Natural killer cell (primary cell): ENCODE data around the gene NDUFB3. TPM values are rescaled to one million over a fixed set of nuclear protein-coding genes. Genes with fewer than 3 reads are reported as not detected.
A peak's percentile ranks its signal among the peaks of the same experiment; 100 is the strongest.

ENCODE experiments used
- ATAC-seq, 3 donors: fragments of 150-1000 bp in 2 of 3; fragments of 200-7000 bp in 1 of 3; cut with Tn5 transposase; 1 replicate in 1 of 3; 2 replicates in 2 of 3; pipeline ENCODE4 v1.10.0; 2021; ENCODE audit warnings: mild to moderate bottlenecking in 2 of 3, moderate library complexity in 2 of 3
- DNase-seq, 2 donors: peaks; one replicate each; pipeline versions ENCODE4 v3.0.0 to v3.0.0-alpha.2; 2013 to 2021; ENCODE audit warnings: mixed read lengths in 1 of 2
- H3K27ac ChIP-seq: one replicate; pipeline ENCODE4 v1.5.1; 2013; ENCODE audit warnings: mild to moderate bottlenecking, low read length
- H3K27me3 ChIP-seq: one replicate; pipeline ENCODE4 v1.6.1; 2013; ENCODE audit warnings: low read length; ENCODE audit not compliant: control insufficient read depth, insufficient read depth
- H3K36me3 ChIP-seq: one replicate; pipeline ENCODE4 v1.6.1; 2013; ENCODE audit warnings: low read length; ENCODE audit not compliant: control insufficient read depth, insufficient read depth
- H3K4me1 ChIP-seq: one replicate; pipeline ENCODE4 v1.6.1; 2013; ENCODE audit warnings: low read length; ENCODE audit not compliant: control insufficient read depth, insufficient read depth
- H3K4me3 ChIP-seq: one replicate; pipeline ENCODE4 v1.5.1; 2013; ENCODE audit warnings: low read length
- H3K9me3 ChIP-seq: one replicate; pipeline ENCODE4 v1.6.1; 2013; ENCODE audit warnings: low read length; ENCODE audit not compliant: control insufficient read depth, insufficient read depth
- H3K27ac Mint-ChIP-seq, 2 donors: one replicate each; pipeline ENCODE4 v1.8.0; 2022; ENCODE audit warnings: mild to moderate bottlenecking in 2 of 2, mixed read lengths in 2 of 2, moderate library complexity in 1 of 2
- H3K27me3 Mint-ChIP-seq, 2 donors: one replicate each; pipeline ENCODE4 v1.8.0; 2022; ENCODE audit warnings: low read depth in 2 of 2, mixed read lengths in 2 of 2
- H3K36me3 Mint-ChIP-seq: one replicate; pipeline ENCODE4 v1.8.0; 2022; ENCODE audit warnings: mixed read lengths
- H3K4me1 Mint-ChIP-seq, 2 donors: one replicate each; pipeline ENCODE4 v1.8.0; 2022; ENCODE audit warnings: mixed read lengths in 2 of 2
- H3K4me3 Mint-ChIP-seq: one replicate; pipeline ENCODE4 v1.8.0; 2022; ENCODE audit warnings: mild to moderate bottlenecking, moderate library complexity, mixed read lengths
- H3K9me3 Mint-ChIP-seq, 2 donors: one replicate each; pipeline ENCODE4 v1.8.0; 2022; ENCODE audit warnings: mixed read lengths in 2 of 2
- WGBS: methylation state at CpG from one replicate; pipeline ENCODE4 v1.1.7; 2013; ENCODE audit warnings: missing lambda C conversion rate; ENCODE audit not compliant: insufficient coverage; 5-methylcytosine and 5-hydroxymethylcytosine counted together
- intact Hi-C: fragments of 100-400 bp; cut with micrococcal nuclease; formaldehyde crosslinking; loops from one replicate; pipeline ENCODE4 v1.14.2; 2022
- total RNA-seq, 4 donors: library from RNA; stranded (reverse); fragments of 120-200 nt in 1 of 4; gene quantifications; one replicate each; pipeline versions ENCODE4 v1.2.3 to v1.2.4, GENCODE V29; 2013 to 2022
- TF ChIP-seq, protein P1 (sequence below): fragments of 200-600 bp; IDR thresholded peaks from one replicate; pipeline ENCODE4 v1.8.0; 2022; ENCODE audit warnings: antibody characterized with exemption

The NDUFB3 gene
- total RNA-seq, 3 donors from 2014 or later (not counting 1 experiment from before 2014, with no cell fraction given): 23.5 to 32.7 (median 30.7) TPM

DNA sequence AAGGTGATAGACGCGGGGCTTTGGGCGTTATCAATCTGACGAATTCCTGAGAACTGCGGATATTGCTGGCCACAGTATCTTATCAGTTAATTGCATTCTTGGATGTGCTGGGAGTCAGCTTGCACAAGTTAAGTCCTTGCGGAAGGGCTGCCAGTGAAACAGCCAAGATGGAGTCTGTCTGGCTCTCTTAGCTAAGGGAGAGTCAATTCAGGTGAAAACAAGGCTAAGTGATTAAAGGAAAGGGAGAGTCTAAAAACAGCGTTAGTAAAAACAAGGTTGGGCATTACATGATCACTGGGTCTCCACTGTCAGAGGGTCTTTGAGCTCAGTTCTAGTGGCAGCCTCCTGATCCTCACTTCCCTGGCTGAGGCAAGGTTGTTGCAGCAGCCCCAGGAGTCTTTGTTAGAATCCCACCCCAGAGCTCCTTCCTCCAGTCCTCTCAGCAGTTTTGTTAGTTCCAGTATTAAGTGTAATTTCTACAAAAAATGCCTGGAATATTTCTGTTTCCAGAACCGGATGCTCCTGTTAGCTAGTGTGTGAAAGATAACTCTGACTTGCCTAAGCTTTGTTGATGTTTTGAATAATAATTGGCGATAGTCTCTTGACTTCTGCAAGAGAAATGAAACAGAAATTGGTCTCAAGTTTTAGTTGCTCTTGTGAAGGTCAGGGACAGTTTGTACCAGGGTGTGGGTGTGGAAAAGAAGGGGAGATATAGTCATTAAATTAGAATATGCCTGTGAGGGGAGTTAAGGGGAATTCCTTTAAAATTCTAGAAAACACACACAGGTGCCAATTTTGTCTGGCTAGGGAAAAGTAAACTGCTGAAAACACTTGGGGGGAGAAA, 54.7 kb downstream of the NDUFB3 start:
- Histone ChIP-seq H3K27me3 (no peaks in the 10 kb centered on the region), H3K27ac (peak overlapping the region; percentile 93), H3K4me3 (peak overlapping the region; percentile 24), H3K36me3 (peaks cover 17% of the 10 kb centered on the region), H3K9me3 (no peaks in the 10 kb centered on the region), H3K4me1 (peaks cover 83% of the 10 kb centered on the region)
- Mint-ChIP-seq H3K36me3 (no peaks in the 10 kb centered on the region), H3K4me1 (peaks cover 86 to 89% of the 10 kb centered on the region in 2 donors), H3K9me3 (no peaks in the 10 kb centered on the region), H3K4me3 (peak overlapping the region; percentile 95), H3K27me3 (no peaks in the 10 kb centered on the region), H3K27ac (peak overlapping the region; percentile 93 to 100)
- ATAC-seq (peak; percentile 12 to 43 (median 14)), DNase-seq (peak in 1 of 2 donors; percentile 50)
- 10% methylated on average over 9 of the region's 9 CpGs for WGBS
- TF ChIP-seq, protein P1, sequence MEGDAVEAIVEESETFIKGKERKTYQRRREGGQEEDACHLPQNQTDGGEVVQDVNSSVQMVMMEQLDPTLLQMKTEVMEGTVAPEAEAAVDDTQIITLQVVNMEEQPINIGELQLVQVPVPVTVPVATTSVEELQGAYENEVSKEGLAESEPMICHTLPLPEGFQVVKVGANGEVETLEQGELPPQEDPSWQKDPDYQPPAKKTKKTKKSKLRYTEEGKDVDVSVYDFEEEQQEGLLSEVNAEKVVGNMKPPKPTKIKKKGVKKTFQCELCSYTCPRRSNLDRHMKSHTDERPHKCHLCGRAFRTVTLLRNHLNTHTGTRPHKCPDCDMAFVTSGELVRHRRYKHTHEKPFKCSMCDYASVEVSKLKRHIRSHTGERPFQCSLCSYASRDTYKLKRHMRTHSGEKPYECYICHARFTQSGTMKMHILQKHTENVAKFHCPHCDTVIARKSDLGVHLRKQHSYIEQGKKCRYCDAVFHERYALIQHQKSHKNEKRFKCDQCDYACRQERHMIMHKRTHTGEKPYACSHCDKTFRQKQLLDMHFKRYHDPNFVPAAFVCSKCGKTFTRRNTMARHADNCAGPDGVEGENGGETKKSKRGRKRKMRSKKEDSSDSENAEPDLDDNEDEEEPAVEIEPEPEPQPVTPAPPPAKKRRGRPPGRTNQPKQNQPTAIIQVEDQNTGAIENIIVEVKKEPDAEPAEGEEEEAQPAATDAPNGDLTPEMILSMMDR: no peak
- intact Hi-C loops: no loop called here

DNA sequence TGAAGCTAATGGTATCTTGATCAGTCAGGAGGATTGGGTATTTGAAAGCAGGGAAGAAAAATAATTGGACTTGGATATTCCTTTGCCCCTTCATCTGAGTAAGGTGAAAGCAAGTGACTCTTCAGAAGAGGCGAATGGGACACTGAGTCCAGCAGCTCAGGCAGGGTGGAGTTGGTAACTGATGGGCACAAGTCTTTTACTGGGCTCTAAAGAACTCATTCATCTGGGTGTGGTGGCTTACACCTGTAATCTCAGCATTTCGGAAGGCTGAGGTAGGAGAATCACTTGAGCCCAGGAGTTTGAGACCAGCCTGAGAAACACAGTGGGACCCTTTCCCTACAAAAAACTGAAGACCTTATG, 55.3 kb downstream of the NDUFB3 start:
- Histone ChIP-seq H3K9me3 (no peaks in the 10 kb centered on the region), H3K4me1 (peaks cover 88% of the 10 kb centered on the region), H3K36me3 (peaks cover 19% of the 10 kb centered on the region), H3K27ac (peak overlapping the region; percentile 93), H3K4me3 (peak overlapping the region; percentile 24), H3K27me3 (no peaks in the 10 kb centered on the region)
- H3K27ac Mint-ChIP-seq: peak overlapping the region; percentile 93 to 100
- 23% methylated on average over 2 of the region's 2 CpGs for WGBS
- DNase-seq (peak in 1 of 2 donors; percentile 33), ATAC-seq (no peak)
- H3K4me3 Mint-ChIP-seq: peak overlapping the region; percentile 95
- no peaks in the 10 kb centered on the region for H3K36me3 Mint-ChIP-seq
- H3K4me1 Mint-ChIP-seq: peaks cover 87 to 88% of the 10 kb centered on the region in 2 donors
- no peaks in the 10 kb centered on the region for H3K9me3 Mint-ChIP-seq
- intact Hi-C loops: no loop called here
- TF ChIP-seq, protein P1: no peak
- no peaks in the 10 kb centered on the region for H3K27me3 Mint-ChIP-seq

DNA sequence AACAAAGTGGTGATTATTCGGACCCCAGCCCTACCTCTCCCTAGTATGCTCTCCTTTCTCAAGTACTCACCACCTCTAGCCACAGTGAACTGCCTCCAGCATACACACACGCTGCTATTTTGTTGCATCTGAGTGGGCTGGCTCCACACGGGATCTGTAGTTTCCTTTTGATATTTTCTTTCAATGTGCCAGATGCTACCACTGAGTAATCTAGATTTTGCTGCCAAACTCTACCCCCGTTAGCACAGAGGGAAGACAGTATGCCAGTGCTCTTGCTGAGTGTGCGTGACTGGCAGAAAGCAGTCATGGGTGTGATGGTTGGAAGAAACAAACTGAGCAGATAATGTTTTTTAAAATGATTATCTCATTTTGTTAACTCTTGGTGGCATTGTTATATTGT, 55.8 kb downstream of the NDUFB3 start:
- DNase-seq (peak in 1 of 2 donors; percentile 69), ATAC-seq (peak; percentile 2 to 19 (median 14))
- Mint-ChIP-seq H3K4me1 (peaks cover 87 to 88% of the 10 kb centered on the region in 2 donors), H3K27ac (peak overlapping the region; percentile 93 to 100), H3K36me3 (peaks cover 2% of the 10 kb centered on the region), H3K27me3 (no peaks in the 10 kb centered on the region), H3K4me3 (peak overlapping the region; percentile 95), H3K9me3 (no peaks in the 10 kb centered on the region)
- Histone ChIP-seq H3K36me3 (peaks cover 16% of the 10 kb centered on the region), H3K27me3 (no peaks in the 10 kb centered on the region), H3K9me3 (no peaks in the 10 kb centered on the region), H3K4me3 (peak overlapping the region; percentile 24), H3K4me1 (peaks cover 86% of the 10 kb centered on the region), H3K27ac (peak overlapping the region; percentile 93)
- 9% methylated on average over 5 of the region's 5 CpGs for WGBS
- TF ChIP-seq, protein P1: no peak
- intact Hi-C loops: no loop called here
